Activated naive CD4-positive, alpha-beta T cell treated with anti-CD3 and anti-CD28 coated beads, Interleukin-2, amount 50 U/mL, for 16 hours (primary cell): ENCODE measurements around the gene SUB1.
A peak's percentile ranks its signal among the peaks of the same experiment; 100 is the strongest.
"Not testable (repeated sequence)": the region's sequence is repeated elsewhere in the genome, so short reads cannot be mapped to it uniquely, and the experiment has no call there.

Experiments
- DNase-seq: peaks from one replicate; pipeline ENCODE4 v3.0.0-alpha.2; 2020

Gene SUB1

DNA sequence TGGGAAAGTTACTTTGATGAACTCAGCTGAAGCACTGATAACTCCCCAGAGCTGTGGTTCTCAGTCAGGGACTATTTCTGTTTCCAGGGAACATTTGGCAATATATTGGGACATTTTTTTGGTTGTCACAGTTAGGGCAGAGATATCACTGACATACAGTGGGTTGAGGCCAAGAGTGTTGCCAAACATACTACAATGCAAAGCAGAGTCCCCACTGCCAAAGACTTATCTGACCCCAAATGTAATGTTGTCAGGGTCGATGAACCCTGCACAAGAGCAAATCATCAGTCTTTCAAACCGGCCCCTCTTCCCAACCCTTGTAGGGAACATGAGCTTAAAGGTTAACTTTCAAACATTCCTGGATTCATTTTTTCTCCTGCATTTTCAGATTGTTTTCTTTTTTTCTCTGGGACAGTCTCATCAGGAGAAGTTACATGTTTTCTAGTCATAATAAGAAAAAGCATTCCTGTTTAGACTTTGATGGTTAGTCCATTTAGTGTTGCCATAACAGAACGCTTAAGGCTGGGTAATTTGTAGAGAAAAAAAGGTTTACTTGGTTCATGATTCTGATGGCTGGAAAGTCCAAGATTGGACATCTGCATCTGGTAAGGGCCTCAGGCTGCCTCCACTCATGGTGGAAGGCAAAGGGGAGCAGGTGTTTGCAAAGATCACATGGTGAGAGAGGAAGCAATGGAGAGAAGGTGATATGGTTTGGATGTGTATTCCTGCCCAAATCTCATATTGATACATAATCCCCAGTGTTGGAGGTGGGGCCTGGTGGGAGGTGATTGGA is 18.8 kb upstream of the SUB1 start:
- no peak for DNase-seq

DNA sequence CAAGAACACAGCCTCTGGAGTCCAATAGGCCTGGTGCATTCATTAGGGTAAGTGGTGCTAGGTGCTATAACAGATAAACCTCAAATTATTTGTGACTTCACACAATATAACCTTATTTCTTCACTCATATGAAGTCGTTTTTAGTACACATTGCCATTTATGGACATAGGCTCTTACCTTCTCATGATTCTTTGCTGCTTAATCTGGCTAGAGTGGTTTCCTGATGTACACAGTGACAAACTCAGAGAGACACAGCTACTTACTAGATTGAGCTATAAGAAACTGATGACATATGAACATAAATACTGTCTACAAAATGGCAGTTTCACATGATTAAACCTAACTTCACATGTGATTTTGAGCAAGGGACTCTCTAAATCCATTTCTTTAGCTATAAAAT is 14.2 kb upstream of the SUB1 start:
- no peak for DNase-seq

DNA sequence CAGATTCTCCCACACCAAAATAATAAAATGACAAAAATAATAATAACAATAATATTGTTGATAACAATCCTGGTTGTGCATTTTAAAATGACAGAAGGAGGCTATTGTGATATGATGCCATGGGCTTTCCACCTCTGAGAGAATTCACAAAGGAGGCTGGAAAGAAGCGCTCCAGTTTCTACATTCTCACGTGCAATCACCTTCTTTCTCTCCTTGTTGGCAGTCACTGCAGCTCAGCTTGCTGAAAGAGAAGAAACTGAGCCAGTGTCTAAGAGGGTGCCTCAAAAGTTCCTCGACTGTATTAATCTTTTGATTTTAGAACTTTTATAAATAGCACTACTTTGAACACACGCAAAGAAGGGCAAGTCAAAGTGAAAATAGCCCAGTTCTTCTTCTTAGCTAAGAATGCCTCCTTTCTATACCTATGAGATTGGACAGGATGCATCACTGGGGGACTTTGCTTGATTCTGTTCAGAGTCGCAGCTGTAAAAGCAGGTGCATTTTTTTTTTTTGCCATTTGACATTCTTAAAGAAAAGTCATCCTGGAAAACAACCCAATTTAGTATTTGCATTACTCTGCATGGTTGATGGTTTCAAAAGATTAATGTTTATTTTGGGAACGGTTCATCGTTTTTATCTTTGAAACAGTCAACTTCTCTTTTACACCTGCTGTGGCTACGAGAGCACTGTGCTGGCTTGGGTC is 12.4 kb upstream of the SUB1 start:
- no peak for DNase-seq

DNA sequence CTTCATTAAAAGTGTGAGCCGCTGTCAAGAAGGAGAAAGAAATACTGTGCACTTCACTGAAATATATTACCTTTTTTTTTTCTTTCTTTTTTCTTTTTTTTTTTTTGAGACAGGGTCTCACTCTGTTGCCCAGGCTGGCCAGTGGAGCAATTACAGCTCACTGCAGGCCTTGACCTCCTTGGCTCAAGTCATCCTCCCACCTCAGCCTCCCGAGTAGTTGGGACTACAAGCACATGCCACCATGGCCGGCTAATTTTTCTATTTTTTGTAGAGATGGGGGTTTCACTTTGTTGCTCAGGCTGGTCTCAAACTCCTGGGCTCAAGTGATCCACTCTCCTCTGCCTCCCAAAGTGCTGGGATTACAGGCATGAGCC is 11.9 kb upstream of the SUB1 start:
- not testable (repeated sequence) for DNase-seq

DNA sequence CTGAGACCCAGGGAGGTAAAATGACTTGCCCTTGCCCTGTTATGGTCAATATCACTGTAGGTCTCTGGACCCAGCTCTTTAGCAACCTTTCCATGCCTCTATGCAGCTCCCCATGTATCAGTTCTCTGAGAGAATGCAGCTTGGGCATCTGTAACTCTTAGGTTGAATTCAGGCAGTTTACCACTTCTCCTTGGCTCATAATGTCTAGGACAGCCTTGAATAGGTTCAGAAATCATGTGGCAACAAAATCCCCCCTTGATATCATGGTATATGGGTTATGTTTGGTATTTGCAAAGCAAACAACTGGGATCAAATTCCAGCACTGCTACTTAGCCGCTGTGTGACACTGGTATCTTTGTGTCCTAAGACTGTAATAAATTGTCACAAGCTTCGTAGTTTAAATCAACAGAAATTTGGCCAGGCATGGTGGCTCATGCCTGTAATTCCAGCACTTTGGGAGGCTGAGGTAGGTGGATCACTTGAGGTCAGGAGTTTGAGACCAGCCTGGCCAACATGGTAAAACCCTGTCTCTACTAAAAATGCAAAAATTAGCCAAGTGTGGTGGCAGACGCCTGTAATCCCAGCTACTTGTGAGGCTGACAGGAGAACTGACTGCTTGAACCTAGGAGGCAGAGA is 10.7 kb upstream of the SUB1 start:
- DNase-seq: no peak

DNA sequence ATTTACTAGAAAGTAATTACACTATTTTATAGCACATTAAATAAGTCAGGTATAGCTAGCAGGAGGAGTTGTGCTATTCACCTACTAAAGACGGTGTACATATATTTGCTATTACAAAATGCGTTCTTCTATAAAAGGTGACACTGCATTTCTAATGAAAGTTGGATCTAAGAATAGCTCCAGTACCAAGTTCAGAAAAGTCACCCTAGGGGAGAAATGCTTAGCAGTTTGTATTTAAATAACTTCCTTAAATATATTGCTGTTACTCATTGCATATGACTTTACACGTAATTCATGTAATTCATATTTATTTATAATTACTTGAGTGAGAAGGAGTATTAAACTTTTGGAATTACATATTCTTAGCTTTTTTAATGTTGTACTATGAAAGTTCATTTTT is 7.0 kb upstream of the SUB1 start:
- no peak for DNase-seq

DNA sequence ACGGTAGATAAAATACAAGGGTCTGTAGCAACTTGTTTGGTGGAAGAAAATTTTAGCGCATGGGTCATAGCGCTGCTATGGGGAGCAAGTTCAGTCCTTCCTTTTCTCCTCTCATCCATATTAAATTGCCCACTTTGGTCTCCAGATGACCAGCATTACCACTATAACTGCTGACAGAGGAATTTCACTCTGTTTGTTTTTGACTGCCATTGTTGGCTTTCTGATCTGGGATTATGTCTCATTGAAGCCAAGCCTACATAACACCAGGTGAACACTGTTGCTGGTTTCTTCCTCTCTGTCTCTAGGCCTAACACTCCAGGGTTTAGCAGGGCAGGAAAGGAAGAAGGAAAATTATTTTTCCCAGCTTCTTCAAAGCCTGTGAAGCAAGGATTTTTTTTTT is 6.6 kb upstream of the SUB1 start:
- no peak for DNase-seq

DNA sequence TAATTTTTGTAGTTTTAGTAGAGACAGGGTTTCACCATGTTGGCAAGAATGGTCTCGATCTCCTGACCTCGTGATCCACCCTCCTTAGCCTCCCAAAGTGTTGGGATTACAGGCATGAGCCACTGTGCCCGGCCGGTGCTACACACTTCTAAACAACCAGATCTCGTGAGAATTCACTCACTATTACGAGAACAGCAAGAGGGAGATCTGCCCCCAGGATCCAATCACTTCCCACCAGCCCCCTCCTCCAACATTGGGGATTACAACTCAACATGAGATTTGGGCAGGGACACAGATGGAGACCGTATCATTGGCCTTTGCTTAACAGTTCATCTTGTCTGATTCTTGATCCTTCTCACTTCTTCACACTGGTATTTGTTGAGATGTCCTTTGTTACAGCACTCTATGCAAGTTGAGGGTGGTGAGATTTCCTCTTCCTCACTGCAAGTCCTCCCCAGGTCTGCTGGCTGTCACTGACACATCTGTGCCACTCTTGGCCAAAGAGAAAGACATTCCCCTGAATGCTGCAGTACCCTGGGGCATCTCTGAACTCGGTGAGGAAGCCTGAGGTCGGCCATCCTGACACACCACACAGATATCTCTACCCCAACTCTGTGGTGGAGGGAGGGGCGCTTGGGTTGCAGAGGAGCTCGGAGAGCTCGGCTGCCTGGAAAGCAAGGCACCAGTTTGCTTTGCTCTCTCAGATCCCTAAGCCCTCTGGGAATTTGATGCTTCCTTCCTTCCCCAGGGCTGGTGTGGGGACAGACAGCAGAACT is 4.2 kb upstream of the SUB1 start:
- DNase-seq: no peak

DNA sequence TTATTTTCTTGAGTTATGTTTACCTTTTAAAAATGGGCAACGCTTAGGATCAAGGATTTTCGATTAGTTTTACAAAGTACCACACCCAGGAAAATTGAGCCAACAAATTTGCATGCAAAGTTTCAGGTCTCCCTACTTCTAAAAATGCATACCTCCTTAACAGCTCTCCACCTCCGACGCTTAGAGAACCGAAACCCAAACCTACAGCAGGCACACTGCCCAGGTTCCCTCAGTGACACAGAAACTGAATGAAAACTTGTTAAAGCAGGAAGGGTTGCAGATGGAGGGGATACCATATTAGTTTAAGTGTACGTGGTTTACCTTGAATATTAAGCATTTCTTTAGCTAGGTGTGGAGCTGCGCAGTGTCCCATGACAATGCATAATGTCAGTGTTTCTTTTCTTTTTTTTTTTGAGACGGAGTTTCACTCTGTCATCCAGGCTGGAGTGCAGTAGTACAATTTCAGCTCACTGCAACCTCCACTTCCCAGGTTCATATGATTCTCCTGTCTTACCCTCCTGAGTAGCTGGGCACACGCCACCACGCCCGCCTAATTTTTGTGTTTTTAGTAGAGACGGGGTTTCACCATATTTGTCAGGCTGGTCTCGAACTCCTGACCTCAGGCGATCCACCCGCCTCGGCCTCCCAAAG is 1.6 kb upstream of the SUB1 start:
- no peak for DNase-seq

DNA sequence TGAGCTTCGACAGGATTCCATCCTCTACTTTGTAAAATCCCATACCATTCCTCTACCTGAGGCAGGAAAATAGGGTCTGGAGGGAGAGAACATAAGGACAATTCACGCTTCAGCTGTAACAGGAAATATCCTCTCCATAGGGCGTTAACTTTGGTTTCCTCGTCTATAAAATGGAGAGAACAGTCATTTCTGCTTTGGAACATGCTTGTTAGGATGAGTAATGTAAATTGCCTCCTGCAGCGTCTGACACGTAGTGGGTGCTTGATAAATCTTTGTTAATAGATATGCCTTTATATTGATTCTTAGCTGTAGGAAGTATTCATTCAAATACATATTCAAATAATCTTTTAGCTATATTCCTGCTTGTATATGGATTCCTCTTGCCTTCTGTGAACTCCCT is 711 bp upstream of the SUB1 start:
- DNase-seq: no peak

DNA sequence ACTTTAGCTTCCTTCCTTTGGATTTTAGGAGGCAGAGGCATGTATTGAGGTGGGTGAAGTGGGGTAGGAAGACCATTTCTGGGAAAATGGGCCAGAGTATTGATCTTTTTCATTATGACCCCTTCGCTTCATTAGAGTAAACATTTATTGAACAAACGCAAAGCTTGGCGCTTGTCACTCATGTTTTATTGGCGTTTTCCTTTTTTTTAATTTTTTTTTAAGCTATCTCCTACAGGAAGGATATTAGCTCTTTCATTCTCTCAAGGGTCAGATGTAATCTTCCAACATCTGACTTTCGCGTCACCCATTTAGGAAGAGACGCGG is 273 bp upstream of the SUB1 start:
- DNase-seq: no peak

DNA sequence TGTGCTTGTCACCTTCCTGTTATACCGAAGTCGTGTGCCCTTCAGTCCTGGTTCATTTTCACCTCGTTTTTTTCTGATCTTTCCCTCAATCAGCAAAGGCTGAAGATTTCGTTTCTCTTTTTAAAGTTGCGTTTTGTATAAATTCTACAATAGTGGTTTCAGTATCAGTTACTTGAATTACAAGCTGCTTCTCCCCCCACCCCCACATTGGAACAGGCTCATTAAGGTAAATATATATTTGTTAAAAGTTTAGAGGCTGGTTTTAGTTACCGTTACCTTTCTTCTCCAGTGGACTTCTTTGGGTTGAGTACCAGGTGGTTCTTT is 881 bp downstream of the SUB1 start:
- DNase-seq: peak; percentile 52

DNA sequence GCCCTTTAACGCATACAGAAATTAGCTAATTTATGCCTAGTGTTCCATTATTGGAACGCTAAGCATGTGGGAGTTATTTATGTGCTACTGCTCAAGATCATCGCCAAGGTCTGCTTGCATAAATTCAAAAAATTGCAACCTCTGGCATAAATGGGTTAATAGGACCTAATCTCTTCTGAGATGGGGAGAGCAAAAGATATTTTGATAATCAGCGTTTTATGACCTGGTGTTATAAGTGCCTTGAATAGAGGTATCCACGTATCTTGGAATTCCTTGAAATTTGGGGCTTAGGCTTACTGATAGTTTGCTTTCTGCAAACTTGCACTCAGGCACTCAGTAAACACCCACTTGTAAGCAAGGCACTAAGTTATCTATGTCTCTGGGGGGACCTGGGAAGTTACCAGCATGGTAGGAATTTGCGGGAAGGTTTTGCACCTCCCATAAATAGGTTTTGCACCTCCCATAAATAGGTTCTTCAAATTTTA is 1.8 kb downstream of the SUB1 start:
- DNase-seq: no peak

DNA sequence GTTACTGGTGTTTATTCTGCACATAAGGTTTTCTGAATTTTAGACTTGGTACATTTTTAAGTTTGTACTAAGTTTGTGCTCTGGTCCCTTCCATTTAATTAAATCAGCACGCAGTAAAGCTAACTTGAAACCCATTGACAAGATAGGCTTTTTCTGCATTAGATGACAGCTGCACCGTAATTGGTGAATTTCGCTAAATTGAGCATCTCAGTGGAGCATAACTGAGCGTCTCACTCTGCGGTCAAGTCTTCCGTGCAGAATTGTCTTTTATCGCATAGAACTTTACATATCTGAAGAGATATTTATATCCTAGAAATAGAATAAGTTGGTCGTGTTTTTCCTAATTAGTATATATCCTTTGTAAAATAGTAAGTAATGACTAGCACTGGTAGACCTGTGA is 4.1 kb downstream of the SUB1 start:
- no peak for DNase-seq

DNA sequence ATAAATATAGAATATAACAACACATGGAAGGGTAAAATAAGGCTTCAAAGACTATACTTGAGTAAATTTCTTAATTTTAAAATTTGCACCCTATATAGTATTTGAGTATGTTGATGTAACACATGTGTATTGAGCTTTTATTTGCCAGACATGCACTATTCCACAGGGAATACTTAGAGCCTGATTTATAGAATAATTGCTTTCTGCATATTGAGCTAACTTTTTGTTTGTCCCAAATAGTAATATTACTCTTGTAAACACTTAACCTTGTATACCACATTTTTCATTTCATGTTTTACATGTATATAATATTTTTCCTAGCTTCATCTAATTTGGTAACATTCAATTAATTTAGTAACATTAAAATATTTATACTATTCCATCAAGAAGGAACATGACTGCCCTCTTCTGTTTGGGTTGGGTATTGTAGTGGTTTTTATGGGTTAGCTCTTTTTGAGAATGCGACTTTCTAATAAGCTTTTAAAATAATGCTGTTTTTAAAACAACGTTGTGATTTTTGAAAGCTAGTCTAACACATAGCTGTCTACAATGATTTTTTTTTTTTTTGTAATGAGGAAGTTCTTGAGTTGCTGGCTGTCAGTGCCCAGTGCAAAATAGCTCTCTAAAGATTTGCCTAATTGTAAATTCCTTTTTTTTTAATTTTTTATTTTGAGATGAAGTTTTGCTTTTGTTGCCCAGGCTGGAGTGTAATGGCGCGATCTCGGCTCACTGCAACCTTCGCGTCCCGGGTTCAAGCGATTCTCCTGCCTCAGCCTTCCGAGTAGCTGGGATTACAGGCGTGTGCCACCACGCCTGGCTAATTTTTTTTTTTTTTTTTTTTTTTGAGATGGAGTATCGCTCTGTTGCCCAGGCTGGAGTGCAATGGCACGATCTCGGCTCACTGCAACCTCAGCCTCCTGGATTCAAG is 4.8 kb downstream of the SUB1 start:
- DNase-seq: no peak

DNA sequence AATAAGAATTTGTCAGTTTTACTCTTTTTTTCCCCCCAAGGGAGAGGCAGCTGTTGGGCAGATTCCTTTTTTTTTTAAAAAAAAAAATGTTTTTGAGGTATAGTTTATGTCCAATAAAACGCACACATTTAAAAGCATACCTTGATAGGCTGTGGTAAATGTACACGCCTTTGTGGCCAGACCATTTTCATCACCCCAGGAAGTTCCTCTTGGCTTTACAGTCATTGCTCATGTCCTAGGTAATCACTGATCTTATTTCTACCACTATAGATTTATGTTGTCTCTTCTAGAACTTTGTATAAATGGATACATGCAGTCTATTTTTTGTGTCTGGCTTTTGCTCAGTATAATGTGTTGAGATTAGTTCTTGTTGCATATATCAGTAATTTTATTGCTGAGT is 9.8 kb downstream of the SUB1 start:
- DNase-seq: no peak

DNA sequence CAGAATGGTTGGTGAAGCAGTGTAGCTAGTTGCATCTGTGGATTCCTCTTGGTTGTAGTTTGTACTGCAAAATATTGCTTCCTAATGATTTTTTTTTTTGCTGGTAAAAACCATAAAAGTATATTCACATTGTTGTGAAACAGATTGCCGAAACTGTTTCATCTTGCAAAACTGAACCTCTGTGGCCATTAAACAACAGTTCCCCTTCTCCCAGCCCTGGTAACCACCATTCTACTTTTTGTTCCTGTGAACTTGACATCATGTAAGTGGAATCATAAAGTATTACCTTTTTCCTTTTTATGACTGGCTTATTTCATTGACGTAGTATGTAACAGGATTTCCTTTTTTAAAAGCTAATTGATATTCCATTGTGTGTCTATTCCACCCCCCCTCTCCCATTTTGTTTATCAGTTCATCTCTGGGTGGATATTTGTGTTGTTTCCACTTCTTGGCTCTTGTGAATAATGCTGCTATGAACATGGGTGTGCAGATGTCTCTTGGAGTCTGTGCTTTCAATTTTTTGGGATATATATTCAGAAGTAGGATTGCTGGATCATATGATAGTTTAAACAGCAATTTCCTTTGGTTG is 11.8 kb downstream of the SUB1 start:
- no peak for DNase-seq

DNA sequence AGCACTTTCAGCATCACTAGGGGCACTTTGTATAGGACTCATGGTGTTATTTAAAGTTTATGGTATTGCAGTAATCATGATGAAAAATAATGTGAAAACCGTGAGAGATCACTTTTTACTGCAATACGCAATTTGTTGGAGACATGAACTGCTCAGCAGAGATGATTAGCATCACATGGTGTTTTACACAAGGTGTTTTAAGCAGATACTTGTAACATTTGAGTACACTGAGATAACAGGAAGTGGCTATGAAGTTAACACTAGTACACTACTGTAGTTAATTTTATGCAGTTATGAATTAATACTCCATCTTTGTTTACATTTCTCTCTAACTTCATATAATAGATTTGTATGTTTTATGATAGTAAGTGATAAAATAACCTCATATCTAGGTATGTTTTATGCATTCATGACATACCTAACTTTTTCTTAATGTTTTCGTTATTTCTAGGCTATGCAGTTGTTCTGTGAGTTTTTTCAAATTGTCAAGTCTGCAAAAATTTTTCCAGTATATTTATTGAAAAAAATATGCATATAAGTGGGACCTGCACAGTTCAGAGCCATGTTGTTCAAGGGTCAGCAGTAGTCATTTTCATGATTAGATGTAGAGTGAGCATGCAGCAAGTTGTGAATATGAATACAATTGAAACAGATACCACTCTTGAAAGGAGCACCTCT is 13.0 kb downstream of the SUB1 start:
- DNase-seq: no peak

DNA sequence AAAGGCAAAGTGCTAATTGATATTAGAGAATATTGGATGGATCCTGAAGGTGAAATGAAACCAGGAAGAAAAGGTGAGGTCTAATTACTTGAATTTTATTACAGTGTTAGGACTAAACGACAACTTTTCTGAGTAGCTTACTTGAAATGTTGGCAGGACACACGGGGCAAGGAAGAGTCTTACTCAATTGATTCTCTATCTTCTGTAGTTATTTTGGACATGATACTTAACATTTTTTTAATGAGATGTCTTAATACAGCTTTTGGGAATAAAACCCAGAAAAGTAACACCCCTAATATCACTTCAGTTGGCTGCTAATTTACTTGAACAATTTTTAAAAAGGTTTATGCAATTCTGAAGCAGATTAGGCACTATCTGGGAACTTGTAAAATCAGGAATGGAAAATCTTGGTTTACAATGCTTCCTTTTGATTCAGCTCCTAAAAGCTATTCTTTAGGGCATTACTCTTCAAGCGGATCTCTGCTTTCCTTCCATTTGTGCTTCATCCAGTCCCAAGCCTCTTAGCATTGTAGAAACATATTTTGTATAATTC is 13.7 kb downstream of the SUB1 start:
- no peak for DNase-seq

DNA sequence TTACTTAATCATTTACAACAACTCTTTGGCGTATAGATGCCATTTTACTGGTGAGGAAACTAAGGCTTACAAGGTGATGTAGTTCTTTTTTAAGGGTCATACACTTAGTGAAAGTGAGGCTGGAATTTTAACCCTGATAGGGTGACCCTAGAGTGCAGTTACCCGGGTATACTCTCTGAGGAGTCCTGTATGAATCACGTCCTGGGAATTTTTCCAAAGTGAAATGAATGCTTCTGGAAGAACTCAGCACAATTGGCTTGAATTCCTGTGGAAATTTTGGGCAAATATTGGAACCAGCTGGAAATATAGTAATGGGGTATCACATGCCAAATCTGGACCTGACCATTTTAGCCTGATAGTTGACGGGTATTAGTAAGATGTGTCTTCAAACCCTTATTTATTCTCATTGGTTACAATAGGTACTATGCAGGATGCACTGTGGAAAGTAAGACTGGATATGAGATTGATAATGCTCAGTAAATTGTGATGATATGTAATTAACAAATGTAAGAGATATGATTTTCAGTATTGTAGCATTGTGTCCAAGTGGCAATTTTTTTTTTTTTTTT is 14.8 kb downstream of the SUB1 start:
- no peak for DNase-seq
